Omental fat pad (tissue), 4 donors: Measurements from ENCODE around the gene TMEFF1. TPM values are rescaled to one million over a fixed set of nuclear protein-coding genes. Genes with fewer than 3 reads are reported as not detected.

Source experiments
- ATAC-seq: fragments of 150-250 bp; one replicate; pipeline ENCODE4 v1.9.1; 2016; ENCODE audit warnings: mild to moderate bottlenecking, moderate library complexity; ENCODE audit not compliant: low FRiP score
- DNase-seq: peaks from one replicate; pipeline ENCODE4 v3.0.0-alpha.2; 2019; ENCODE audit warnings: low spot score
- CTCF ChIP-seq, 3 donors: fragments of 450-650 bp; IDR thresholded peaks; one replicate each; pipeline ENCODE4 v1.5.1; 2016 to 2017; ENCODE audit warnings: antibody characterized with exemption in 3 of 3, mild to moderate bottlenecking in 3 of 3, moderate library complexity in 2 of 3
- total RNA-seq, 4 donors: library from RNA; depleted of rRNA; stranded (reverse); fragments of >200 nt; gene quantifications; one replicate each; pipeline ENCODE4 v1.1.0, GENCODE V29; 2016

The TMEFF1 gene
- total RNA-seq, 4 donors from 2014 or later, result 0.60 to 2.4 TPM; not detected in 2

GRCh38 chr9:100549048-100549447 is 76.1 kb downstream of the TMEFF1 start:
- TF ChIP-seq CTCF (IDR thresholded peaks at IDR 0.05), result no peak
- no peak for DNase-seq
- no peak for ATAC-seq

DNA sequence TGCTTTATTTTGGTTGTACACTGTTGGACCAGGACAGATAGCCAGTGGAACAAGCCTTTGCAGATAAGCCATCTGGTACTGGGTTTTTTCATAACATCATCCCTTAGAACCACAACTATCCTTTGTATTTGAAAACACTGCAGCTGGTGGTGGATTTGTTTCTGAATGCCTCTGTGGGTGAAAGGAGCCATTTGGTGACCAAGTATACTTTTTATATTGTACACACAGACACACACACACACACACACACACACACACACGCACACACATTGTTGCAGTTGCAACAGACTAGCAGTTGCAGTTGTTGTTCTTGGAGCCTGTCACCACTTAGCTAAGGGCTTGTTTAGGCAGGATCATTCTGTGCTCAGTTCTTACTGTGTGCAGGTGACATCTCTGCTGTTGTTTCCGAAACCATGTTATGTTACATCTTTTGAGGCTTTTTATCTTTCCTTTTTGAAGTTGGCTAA is 82.0 kb downstream of the TMEFF1 start:
- DNase-seq (no peak), ATAC-seq (no peak)
- TF ChIP-seq CTCF (IDR thresholded peaks at IDR 0.05), result no peak

GRCh38 chr9:100555471-100555870 is 82.5 kb downstream of the TMEFF1 start:
- DNase-seq, result no peak
- no peak for ATAC-seq
- no peak for TF ChIP-seq CTCF (IDR thresholded peaks at IDR 0.05)

- ATAC-seq (no peak), DNase-seq (no peak)
- no peak for TF ChIP-seq CTCF (IDR thresholded peaks at IDR 0.05)
Observed at GRCh38 chr9:100557053-100557452, 84.1 kb downstream of the TMEFF1 start.

GRCh38 chr9:100561256-100561655 is 88.3 kb downstream of the TMEFF1 start:
- DNase-seq (no peak), ATAC-seq (no peak)
- no peak for TF ChIP-seq CTCF (IDR thresholded peaks at IDR 0.05)

- no peak for TF ChIP-seq CTCF (IDR thresholded peaks at IDR 0.05)
- no peak for ATAC-seq
Observed at GRCh38 chr9:100567856-100568255, 94.9 kb downstream of the TMEFF1 start.

GRCh38 chr9:100573655-100574260 is 100.8 kb downstream of the TMEFF1 start:
- DNase-seq, result no peak
- TF ChIP-seq CTCF (IDR thresholded peaks at IDR 0.05), result no peak
- no peak for ATAC-seq

More at GRCh38 chr9:100567856-100568255, 94.9 kb downstream of the TMEFF1 start:
- no peak for DNase-seq
